Tibial nerve (tissue), 4 donors: Measurements from ENCODE around the gene FAM236C. TPM values are rescaled to one million over a fixed set of nuclear protein-coding genes. Genes with fewer than 3 reads are reported as not detected.

Experiments
- total RNA-seq, 4 donors: library from RNA; depleted of rRNA; stranded (reverse); fragments of >200 nt; gene quantifications; one replicate each; pipeline ENCODE4 v1.1.0, GENCODE V29; 2016

Gene FAM236C
- total RNA-seq, 4 donors from 2014 or later = not detected

Other genes with a start within 250 kb of the FAM236C start
- gene PHKA1, start 198.3 kb upstream of the FAM236C start, total RNA-seq = 1 to 10 TPM; 2.0 to 4.2 (median 3.2) TPM
- not detected for gene DMRTC1B, start 135.7 kb upstream of the FAM236C start, total RNA-seq
- gene FAM236B, start 130.0 kb upstream of the FAM236C start, total RNA-seq = not detected
- not detected for gene FAM236D, start 104.4 kb upstream of the FAM236C start, total RNA-seq
- gene FAM236A, start 25.6 kb downstream of the FAM236C start, total RNA-seq = not detected
- not detected for gene DMRTC1, start 31.2 kb downstream of the FAM236C start, total RNA-seq
- gene PABPC1L2B, start 90.3 kb downstream of the FAM236C start, total RNA-seq = not detected
- not detected for gene PABPC1L2A, start 166.9 kb downstream of the FAM236C start, total RNA-seq